NCI-H460 (cell line): ENCODE results near the gene NOTUM. TPM values are rescaled to one million over a fixed set of nuclear protein-coding genes. Genes with fewer than 3 reads are reported as not detected.

Experiments
- total RNA-seq: library from RNA; depleted of rRNA; stranded (reverse); fragments of >200 nt; shearing (Covaris generic); gene quantifications from 2 replicates; pipeline ENCODE4 v1.2.3, GENCODE V29; 2014; rRNA removed

The NOTUM gene
- total RNA-seq, 1 experiment from 2014 or later: 0.15 TPM

Other genes starting within 250 kb of the NOTUM start
- gene SLC25A10, start 248.9 kb downstream of the NOTUM start, total RNA-seq: 9.4 and 12.6 TPM in 2 replicates
- 0.40 and 0.58 TPM in 2 replicates for gene GCGR, start 157.0 kb downstream of the NOTUM start, total RNA-seq
- 25.6 and 31.7 TPM in 2 replicates for gene MCRIP1, start 127.9 kb downstream of the NOTUM start, total RNA-seq
- gene PPP1R27, start 126.1 kb downstream of the NOTUM start, total RNA-seq: not detected in 2 replicates
- gene P4HB, start 100.7 kb downstream of the NOTUM start, total RNA-seq: 800 and 860 TPM in 2 replicates
- gene ARHGDIA, start 89.8 kb downstream of the NOTUM start, total RNA-seq: 175 and 178 TPM in 2 replicates
- 130 and 142 TPM in 2 replicates for gene ALYREF, start 69.6 kb downstream of the NOTUM start, total RNA-seq
- gene ANAPC11, start 69.5 kb downstream of the NOTUM start, total RNA-seq: 137 and 139 TPM in 2 replicates
- 0.05 TPM in 1 of 2 replicates, not detected in the other for gene NPB, start 58.9 kb downstream of the NOTUM start, total RNA-seq
- gene PCYT2, start 49.8 kb downstream of the NOTUM start, total RNA-seq: 2.7 and 3.4 TPM in 2 replicates
- gene SIRT7, start 43.0 kb downstream of the NOTUM start, total RNA-seq: 18.1 and 19.7 TPM in 2 replicates
- gene MAFG, start 33.5 kb downstream of the NOTUM start, total RNA-seq: 62.5 and 64.3 TPM in 2 replicates
- gene PYCR1, start 23.9 kb downstream of the NOTUM start, total RNA-seq: 210 and 242 TPM in 2 replicates
- not detected in 2 replicates for gene MYADML2, start 14.0 kb downstream of the NOTUM start, total RNA-seq
- 20.5 and 21.1 TPM in 2 replicates for gene ASPSCR1, start 16.4 kb upstream of the NOTUM start, total RNA-seq
- gene CENPX, start 61.7 kb upstream of the NOTUM start, total RNA-seq: 46.6 and 51.4 TPM in 2 replicates
- 6.1 and 7.4 TPM in 2 replicates for gene LRRC45, start 62.1 kb upstream of the NOTUM start, total RNA-seq
- gene RAC3, start 70.5 kb upstream of the NOTUM start, total RNA-seq: 19.0 and 25.5 TPM in 2 replicates
- 42.6 and 44.3 TPM in 2 replicates for gene DCXR, start 76.5 kb upstream of the NOTUM start, total RNA-seq
- gene RFNG, start 90.6 kb upstream of the NOTUM start, total RNA-seq: 25.5 and 26.5 TPM in 2 replicates
- 100 and 102 TPM in 2 replicates for gene GPS1, start 90.7 kb upstream of the NOTUM start, total RNA-seq
- gene DUS1L, start 104.6 kb upstream of the NOTUM start, total RNA-seq: 123 and 176 TPM in 2 replicates
- gene FASN, start 137.0 kb upstream of the NOTUM start, total RNA-seq: 53.8 and 54.7 TPM in 2 replicates